Measurements from ENCODE around the gene VIPAS39.

VIPAS39 gene

GRCh38 chr14:77503138-77503537, 45.7 kb upstream of the VIPAS39 start:
- CTCF ChIA-PET = no interaction called here
- POLR2A ChIA-PET = no interaction called here
- Histone ChIP-seq H3K36me3 (ENCODE audit: control insufficient read depth in 2 of 2, insufficient read depth in 1 of 2, low read length in 2 of 2) (no peaks in the 10 kb centered on the region; a peak in 1 of 3 replicates), H3K27ac (ENCODE audit: extremely low read depth, low read depth, low read length) (no peak overlapping the region), H3K4me1 (ENCODE audit: control insufficient read depth, insufficient read depth, low read length) (no peaks in the 10 kb centered on the region), H3K4me3 (ENCODE audit: low read depth, low read length) (no peak overlapping the region), H3K9me3 (ENCODE audit: control insufficient read depth, insufficient read depth, low read depth, low read length) (no peaks in the 10 kb centered on the region)
- TF ChIP-seq ZNF76 (tag by site-specific recombination; IDR thresholded peaks at IDR 0.05; ENCODE audit: borderline replicate concordance, low read depth) (no peak), ZNF449 (tag by site-specific recombination; IDR thresholded peaks at IDR 0.05) (no peak), ZNF146 (tag by site-specific recombination; IDR thresholded peaks at IDR 0.05) (peak; percentile 86), ZNF639 (tag by site-specific recombination; IDR thresholded peaks at IDR 0.05) (no peak)

- Histone ChIP-seq H3K4me1 (ENCODE audit: control insufficient read depth, insufficient read depth, low read length) (no peaks in the 10 kb centered on the region), H3K4me3 (ENCODE audit: low read depth, low read length) (no peak overlapping the region), H3K36me3 (ENCODE audit: control insufficient read depth in 2 of 2, insufficient read depth in 1 of 2, low read length in 2 of 2) (no peaks in the 10 kb centered on the region; a peak in 1 of 3 replicates), H3K9me3 (ENCODE audit: control insufficient read depth, insufficient read depth, low read depth, low read length) (no peaks in the 10 kb centered on the region), H3K27ac (ENCODE audit: extremely low read depth, low read depth, low read length) (no peak overlapping the region)
- TF ChIP-seq SP7 (tag by site-specific recombination; IDR thresholded peaks at IDR 0.05) (no peak), HIC1 (tag by site-specific recombination; IDR thresholded peaks at IDR 0.05) (no peak), ZNF426 (tag by site-specific recombination; IDR thresholded peaks at IDR 0.05) (no peak), CTCF (tag by site-specific recombination; IDR thresholded peaks at IDR 0.05) (no peak), ZNF174 (tag by site-specific recombination; IDR thresholded peaks at IDR 0.05) (no peak), ZNF23 (tag by site-specific recombination; IDR thresholded peaks at IDR 0.05; ENCODE audit: borderline replicate concordance) (no peak), KLF10 (tag by site-specific recombination; IDR thresholded peaks at IDR 0.05) (no peak), ZNF558 (tag by site-specific recombination; IDR thresholded peaks at IDR 0.05) (no peak), ZNF792 (tag by site-specific recombination; IDR thresholded peaks at IDR 0.05) (no peak), ZNF335 (tag by site-specific recombination; conservative IDR thresholded peaks at IDR 0.05) (no peak), SALL2 (tag by site-specific recombination; IDR thresholded peaks at IDR 0.05; ENCODE audit: borderline replicate concordance) (no peak), PBX3 (CRISPR knock-in tag; IDR thresholded peaks at IDR 0.05) (no peak), ZFP69B (tag by site-specific recombination; IDR thresholded peaks at IDR 0.05) (no peak), ZNF404 (tag by site-specific recombination; IDR thresholded peaks at IDR 0.05) (no peak), ZNF48 (tag by site-specific recombination; IDR thresholded peaks at IDR 0.05) (no peak), ZNF248 (tag by site-specific recombination; IDR thresholded peaks at IDR 0.05) (no peak)
- POLR2A ChIA-PET = no interaction called here
- CTCF ChIA-PET = no interaction called here
These were observed 44.8 kb upstream of the VIPAS39 start for GRCh38 chr14:77502109-77502782.

Measured in HEK293 (cell line).